PC-3 (cell line): ENCODE data around the gene GPC1. TPM values are rescaled to one million over a fixed set of nuclear protein-coding genes. Genes with fewer than 3 reads are reported as not detected.

Experiments used
- ATAC-seq: fragments of 200-7000 bp; cut with Tn5 transposase; 2 replicates; pipeline ENCODE4 v1.9.1; 2020; ENCODE audit warnings: mild to moderate bottlenecking, moderate library complexity
- BruUV-seq: library from RNA; stranded (reverse); fragments of 400-500 nt; replicated peaks from 2 replicates; lab custom pipeline; 2021; lab: Mats Ljungman, UMichigan
- CTCF ChIA-PET: fragments of 300-600 bp; sonication (Branson Sonifier 250); formaldehyde crosslinking; loops from one replicate; lab custom pipeline; 2022; ENCODE audit warnings: antibody characterized with exemption; lab: Charles Lee
- POLR2A ChIA-PET: fragments of 300-600 bp; sonication (Branson Sonifier 250); formaldehyde crosslinking; loops from one replicate; lab custom pipeline; 2022; ENCODE audit warnings: antibody characterized with exemption; ENCODE audit not compliant: unreplicated experiment; lab: Charles Lee
- DNase-seq: peaks from one replicate; pipeline ENCODE4 v3.0.0-alpha.2; 2015
- H2AFZ ChIP-seq: fragments of 300-600 bp; sonication (generic); 2 replicates; pipeline ENCODE4 v1.6.0; 2016; ENCODE audit warnings: antibody characterized with exemption, low read length
- H3F3A ChIP-seq: fragments of 300-600 bp; sonication (generic); one replicate; pipeline ENCODE4 v1.6.0; 2017; ENCODE audit warnings: antibody characterized with exemption, low read length, control low read depth, mild to moderate bottlenecking; ENCODE audit not compliant: unreplicated experiment
- H3K27ac ChIP-seq: fragments of 300-600 bp; sonication (generic); 2 replicates; pipeline ENCODE4 v1.5.1; 2016; ENCODE audit warnings: mild to moderate bottlenecking, low read length
- H3K27me3 ChIP-seq: fragments of 300-600 bp; sonication (generic); 2 replicates; pipeline ENCODE4 v1.6.1; 2016; ENCODE audit warnings: low read length, mixed read lengths
- H3K36me3 ChIP-seq: fragments of 300-600 bp; sonication (generic); 2 replicates; pipeline ENCODE4 v1.6.1; 2016; ENCODE audit warnings: low read depth, mixed run types, low read length, mixed read lengths
- H3K4me1 ChIP-seq: fragments of 300-600 bp; sonication (generic); 2 replicates; pipeline ENCODE4 v1.5.1; 2016; ENCODE audit warnings: low read length; ENCODE audit not compliant: insufficient read depth
- H3K4me2 ChIP-seq: fragments of 300-600 bp; sonication (generic); 2 replicates; pipeline ENCODE4 v1.6.0; 2016; ENCODE audit warnings: low read length
- H3K4me3 ChIP-seq: fragments of 300-600 bp; sonication (generic); 2 replicates; pipeline ENCODE4 v1.5.1; 2016; ENCODE audit warnings: mild to moderate bottlenecking, low read length, mixed read lengths
- H3K79me2 ChIP-seq: fragments of 300-600 bp; sonication (generic); 2 replicates; pipeline ENCODE4 v1.6.1; 2017; ENCODE audit warnings: low read length, mixed read lengths
- H3K9ac ChIP-seq: fragments of 300-600 bp; sonication (generic); 2 replicates; pipeline ENCODE4 v1.6.0; 2016; ENCODE audit warnings: mild to moderate bottlenecking, low read length
- H3K9me2 ChIP-seq: fragments of 300-600 bp; sonication (generic); replicated peaks from 2 replicates; pipeline ENCODE4 v1.6.1; 2016; ENCODE audit warnings: mixed run types, low read length, mixed read lengths
- H3K9me3 ChIP-seq: fragments of 300-600 bp; sonication (generic); 2 replicates; pipeline ENCODE4 v1.6.1; 2016; ENCODE audit warnings: low read length, mixed read lengths
- H4K20me1 ChIP-seq: fragments of 300-600 bp; sonication (generic); 2 replicates; pipeline ENCODE4 v1.6.1; 2016; ENCODE audit warnings: low read length, mixed read lengths
- EZH2 ChIP-seq: fragments of 300-600 bp; sonication (generic); IDR thresholded peaks from one replicate; pipeline ENCODE4 v1.6.1; 2017; ENCODE audit warnings: antibody characterized with exemption, mild to moderate bottlenecking, low read length; ENCODE audit not compliant: unreplicated experiment
- EZH2phosphoT487 ChIP-seq: fragments of 300-600 bp; sonication (generic); IDR thresholded peaks from 2 replicates; pipeline ENCODE4 v1.6.1; 2018; ENCODE audit warnings: mild to moderate bottlenecking, antibody characterized with exemption, low read length, borderline replicate concordance
- intact Hi-C: fragments of 100-400 bp; cut with micrococcal nuclease; formaldehyde crosslinking; loops from 2 replicates; pipeline ENCODE4 v1.9.0; 2023
- total RNA-seq: library from RNA; depleted of rRNA; stranded (reverse); fragments of >200 nt; gene quantifications from 2 replicates; pipeline ENCODE4 v1.2.3, GENCODE V29; 2014
- TF ChIP-seq, protein P1 (sequence below): fragments of 300-600 bp; sonication (generic); conservative IDR thresholded peaks from 2 replicates; pipeline ENCODE4 v1.5.1; 2017; ENCODE audit warnings: antibody characterized with exemption, low read depth, mild to moderate bottlenecking, low read length

Gene GPC1
- total RNA-seq, 1 experiment from 2014 or later, result 37.1 TPM

DNA sequence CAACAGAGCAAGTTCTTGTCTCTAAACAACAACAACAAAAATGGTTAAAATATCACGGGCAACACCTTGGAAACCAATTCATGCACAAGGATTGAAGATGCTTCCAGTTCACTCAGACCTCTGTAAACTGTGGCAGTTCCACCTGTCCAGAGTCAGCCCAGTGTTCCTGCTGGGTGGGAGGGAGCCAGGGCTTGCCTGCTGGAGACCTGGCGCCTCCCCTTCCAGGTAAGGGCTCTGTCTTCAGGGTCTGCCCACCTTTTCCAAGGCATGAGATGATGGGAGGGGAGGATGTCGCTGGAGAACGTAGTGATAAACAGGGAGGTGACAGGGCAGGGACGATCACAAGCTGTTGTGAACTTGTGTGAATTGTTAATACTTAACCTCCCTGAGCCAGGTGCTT is 9.8 kb upstream of the GPC1 start:
- H3K36me3 ChIP-seq, result no peaks in the 10 kb centered on the region
- H2AFZ ChIP-seq, result no peak overlapping the region
- H3K4me2 ChIP-seq, result no peak overlapping the region
- ATAC-seq, result no peak
- no peaks in the 10 kb centered on the region for H3K27me3 ChIP-seq
- H3K4me3 ChIP-seq, result no peak overlapping the region
- H3K9ac ChIP-seq, result no peak overlapping the region
- no TSS peak for BruUV-seq
- no peaks in the 10 kb centered on the region for H3K79me2 ChIP-seq
- POLR2A ChIA-PET, result no interaction called here
- H3K9me2 ChIP-seq, result no peaks in the 10 kb centered on the region
- peaks cover 13% of the 10 kb centered on the region for H3K4me1 ChIP-seq
- intact Hi-C loops, result no loop called here
- no peak for DNase-seq
- H3F3A ChIP-seq, result no peaks in the 10 kb centered on the region
- no peaks in the 10 kb centered on the region for H4K20me1 ChIP-seq
- H3K27ac ChIP-seq, result no peak overlapping the region
- H3K9me3 ChIP-seq, result 0 out of 2 replicates have a peak, but pooled peaks cover 7% of the 10 kb centered on the region
- no peak for TF ChIP-seq EZH2phosphoT487
- TF ChIP-seq, protein P1, sequence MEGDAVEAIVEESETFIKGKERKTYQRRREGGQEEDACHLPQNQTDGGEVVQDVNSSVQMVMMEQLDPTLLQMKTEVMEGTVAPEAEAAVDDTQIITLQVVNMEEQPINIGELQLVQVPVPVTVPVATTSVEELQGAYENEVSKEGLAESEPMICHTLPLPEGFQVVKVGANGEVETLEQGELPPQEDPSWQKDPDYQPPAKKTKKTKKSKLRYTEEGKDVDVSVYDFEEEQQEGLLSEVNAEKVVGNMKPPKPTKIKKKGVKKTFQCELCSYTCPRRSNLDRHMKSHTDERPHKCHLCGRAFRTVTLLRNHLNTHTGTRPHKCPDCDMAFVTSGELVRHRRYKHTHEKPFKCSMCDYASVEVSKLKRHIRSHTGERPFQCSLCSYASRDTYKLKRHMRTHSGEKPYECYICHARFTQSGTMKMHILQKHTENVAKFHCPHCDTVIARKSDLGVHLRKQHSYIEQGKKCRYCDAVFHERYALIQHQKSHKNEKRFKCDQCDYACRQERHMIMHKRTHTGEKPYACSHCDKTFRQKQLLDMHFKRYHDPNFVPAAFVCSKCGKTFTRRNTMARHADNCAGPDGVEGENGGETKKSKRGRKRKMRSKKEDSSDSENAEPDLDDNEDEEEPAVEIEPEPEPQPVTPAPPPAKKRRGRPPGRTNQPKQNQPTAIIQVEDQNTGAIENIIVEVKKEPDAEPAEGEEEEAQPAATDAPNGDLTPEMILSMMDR, result no peak
- no peak for TF ChIP-seq EZH2
- CTCF ChIA-PET, result interaction anchor here (0.7 kb wide), 1 partner anchor 109 kb away, joined by 10 read pairs; no protein-coding TSS in a partner anchor

- ATAC-seq (peak; percentile 74), DNase-seq (peak; percentile 53)
- H3K9ac ChIP-seq, result no peak overlapping the region; the same call in 1 of the 2 replicates
- no peak for TF ChIP-seq EZH2phosphoT487
- no peak for TF ChIP-seq EZH2
- TF ChIP-seq, protein P1, result no peak
- POLR2A ChIA-PET, result no interaction called here
- H3K27me3 ChIP-seq, result no peaks in the 10 kb centered on the region
- peak overlapping the region; percentile 57 for H3K27ac ChIP-seq
- intact Hi-C loops, result no loop called here
- H3K4me1 ChIP-seq, result peaks cover 13% of the 10 kb centered on the region
- 0 out of 2 replicates have a peak, but pooled peaks cover 2% of the 10 kb centered on the region for H3K9me3 ChIP-seq
- H3K4me2 ChIP-seq, result peak overlapping the region; percentile 24; the same call in 1 of the 2 replicates
- no peaks in the 10 kb centered on the region for H3K9me2 ChIP-seq
- CTCF ChIA-PET, result interaction anchor here (0.6 kb wide), 1 partner anchor 41 kb away, joined by 3 read pairs; no protein-coding TSS in a partner anchor
- H3F3A ChIP-seq, result no peaks in the 10 kb centered on the region
- H3K4me3 ChIP-seq, result no peak overlapping the region
- BruUV-seq, result no TSS peak
- no peaks in the 10 kb centered on the region for H3K36me3 ChIP-seq
- H4K20me1 ChIP-seq, result no peaks in the 10 kb centered on the region
- no peaks in the 10 kb centered on the region for H3K79me2 ChIP-seq
- no peak overlapping the region for H2AFZ ChIP-seq
These were observed 8.4 kb upstream of the GPC1 start for GRCh38 chr2:240426845-240427721.

DNA sequence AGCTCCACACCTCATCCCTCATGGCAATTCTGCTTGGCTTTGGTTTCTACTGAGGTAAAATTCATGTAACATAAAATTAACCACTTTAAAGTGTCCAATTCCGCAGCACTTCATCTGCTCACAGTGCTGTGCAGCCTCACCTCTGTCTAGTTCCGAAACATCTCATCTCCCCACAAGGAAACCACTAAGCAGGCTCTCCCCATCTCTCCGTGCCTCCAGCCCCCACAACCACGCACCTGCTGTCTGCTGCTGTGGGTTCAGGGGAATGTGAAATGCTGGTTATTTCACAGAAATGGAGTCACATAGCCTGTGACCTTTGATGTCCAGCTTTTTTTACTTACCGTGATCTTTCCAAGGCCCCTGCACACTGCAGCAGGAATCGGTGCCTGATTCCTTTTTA is 7.7 kb upstream of the GPC1 start:
- Histone ChIP-seq H3K9me3 (no peaks in the 10 kb centered on the region), H3K27ac (no peak overlapping the region), H3K27me3 (no peaks in the 10 kb centered on the region), H3K36me3 (no peaks in the 10 kb centered on the region), H3K4me3 (no peak overlapping the region), H2AFZ (no peak overlapping the region), H3K9ac (no peak overlapping the region), H3F3A (no peaks in the 10 kb centered on the region), H3K4me1 (peaks cover 13% of the 10 kb centered on the region), H4K20me1 (no peaks in the 10 kb centered on the region), H3K9me2 (no peaks in the 10 kb centered on the region), H3K79me2 (no peaks in the 10 kb centered on the region), H3K4me2 (no peak overlapping the region)
- ChIA-PET CTCF (no interaction called here), POLR2A (no interaction called here)
- BruUV-seq, result no TSS peak
- TF ChIP-seq, protein P1, result no peak
- intact Hi-C loops, result no loop called here
- no peak for DNase-seq
- no peak for ATAC-seq
